IMR-90 (cell line): ENCODE results near the gene ZNF469. TPM values are rescaled to one million over a fixed set of nuclear protein-coding genes. Genes with fewer than 3 reads are reported as not detected.

Source experiments
- ATAC-seq: fragments of 200-7000 bp; cut with Tn5 transposase; 2 replicates; pipeline ENCODE4 v1.9.1; 2020; ENCODE audit warnings: low read depth, mild to moderate bottlenecking, moderate library complexity
- BruUV-seq: library from RNA; stranded (reverse); fragments of 400-500 nt; replicated peaks from 2 replicates; lab custom pipeline; 2021; lab: Mats Ljungman, UMichigan
- CTCF ChIA-PET: fragments of 300-600 bp; formaldehyde crosslinking; extraction: SDS; loops from one replicate; lab custom pipeline; 2021; ENCODE audit warnings: antibody characterized with exemption; lab: Yijun Ruan, JAX
- POLR2A ChIA-PET: fragments of 300-600 bp; sonication (Branson Sonifier 250); formaldehyde crosslinking; loops from one replicate; lab custom pipeline; 2022; ENCODE audit warnings: antibody characterized with exemption; ENCODE audit not compliant: unreplicated experiment; lab: Charles Lee
- DNase-seq: peaks from one replicate; pipeline ENCODE4 v3.0.0; 2013
- H2AFZ ChIP-seq: replicated peaks from 2 replicates; pipeline ENCODE3; 2013; ENCODE audit warnings: low read length, mild to moderate bottlenecking; ENCODE audit not compliant: poor library complexity
- H2AK5ac ChIP-seq: 2 replicates; pipeline ENCODE4 v1.6.1; 2013; ENCODE audit warnings: low read depth, low read length, inconsistent platforms
- H2AK9ac ChIP-seq: replicated peaks from 2 replicates; pipeline ENCODE3; 2013; ENCODE audit warnings: mild to moderate bottlenecking, low read depth, low read length, moderate library complexity; ENCODE audit not compliant: poor library complexity
- H2BK120ac ChIP-seq: 2 replicates; pipeline ENCODE4 v1.6.1; 2013; ENCODE audit warnings: low read depth, low read length, inconsistent platforms
- H2BK15ac ChIP-seq: 3 replicates; pipeline ENCODE4 v1.6.1; 2013; ENCODE audit warnings: low read depth, low read length, inconsistent platforms
- H2BK20ac ChIP-seq: 2 replicates; pipeline ENCODE4 v1.6.1; 2013; ENCODE audit warnings: low read depth, mild to moderate bottlenecking, inconsistent platforms, low read length, moderate library complexity
- H2BK5ac ChIP-seq: 2 replicates; pipeline ENCODE4 v1.6.1; 2013; ENCODE audit warnings: mild to moderate bottlenecking, low read depth, low read length, inconsistent platforms; ENCODE audit not compliant: poor library complexity, severe bottlenecking
- H3K14ac ChIP-seq: replicated peaks from 2 replicates; pipeline ENCODE4 v1.6.1; 2013; ENCODE audit warnings: low read depth, low read length, inconsistent platforms
- H3K18ac ChIP-seq: 2 replicates; pipeline ENCODE4 v1.6.1; 2013; ENCODE audit warnings: low read depth, low read length, control low read depth
- H3K23ac ChIP-seq: 2 replicates; pipeline ENCODE4 v1.6.1; 2013; ENCODE audit warnings: low read depth, low read length, inconsistent platforms
- H3K27ac ChIP-seq: 2 replicates; pipeline ENCODE4 v1.5.1; 2013; ENCODE audit warnings: mild to moderate bottlenecking, control low read depth, low read length; ENCODE audit not compliant: insufficient read depth
- H3K27me3 ChIP-seq: 2 replicates; pipeline ENCODE4 v1.6.1; 2013; ENCODE audit warnings: low read length; ENCODE audit not compliant: control insufficient read depth, insufficient read depth
- H3K36me3 ChIP-seq: 2 replicates; pipeline ENCODE4 v1.6.1; 2013; ENCODE audit warnings: low read length, mixed read lengths; ENCODE audit not compliant: control insufficient read depth, insufficient read depth
- H3K4ac ChIP-seq: 2 replicates; pipeline ENCODE4 v1.6.1; 2013; ENCODE audit warnings: low read depth, low read length, inconsistent platforms
- H3K4me1 ChIP-seq: 2 replicates; pipeline ENCODE4 v1.6.1; 2013; ENCODE audit warnings: low read length, mixed read lengths; ENCODE audit not compliant: control insufficient read depth, insufficient read depth
- H3K4me2 ChIP-seq: 2 replicates; pipeline ENCODE4 v1.6.1; 2013; ENCODE audit warnings: low read depth, mild to moderate bottlenecking, control low read depth, low read length, moderate library complexity
- H3K4me3 ChIP-seq: 2 replicates; pipeline ENCODE4 v1.5.1; 2013; ENCODE audit warnings: low read depth, mild to moderate bottlenecking, control low read depth, low read length, moderate library complexity; ENCODE audit not compliant: insufficient read depth
- H3K56ac ChIP-seq: 2 replicates; pipeline ENCODE4 v1.6.1; 2013; ENCODE audit warnings: low read length, inconsistent platforms; ENCODE audit not compliant: insufficient read depth; ENCODE audit errors: extremely low read depth
- H3K79me1 ChIP-seq, 2 experiments: 2 replicates each; pipeline ENCODE4 v1.6.1; 2013; ENCODE audit warnings: low read length in 2 of 2, inconsistent platforms in 1 of 2, low read depth in 1 of 2
- H3K9ac ChIP-seq: 2 replicates; pipeline ENCODE4 v1.6.1; 2013; ENCODE audit warnings: low read depth, low read length, control low read depth
- H3K9me1 ChIP-seq: 2 replicates; pipeline ENCODE4 v1.6.1; 2013; ENCODE audit warnings: low read length, inconsistent platforms; ENCODE audit not compliant: insufficient read depth
- H3K9me3 ChIP-seq: 2 replicates; pipeline ENCODE4 v1.6.1; 2013; ENCODE audit warnings: low read length; ENCODE audit not compliant: control insufficient read depth, insufficient read depth
- H4K20me1 ChIP-seq: 2 replicates; pipeline ENCODE4 v1.6.1; 2013; ENCODE audit warnings: low read length, inconsistent platforms; ENCODE audit not compliant: insufficient read depth
- H4K5ac ChIP-seq: 2 replicates; pipeline ENCODE4 v1.6.1; 2013; ENCODE audit warnings: mild to moderate bottlenecking, low read depth, low read length, control low read depth
- H4K8ac ChIP-seq, 2 experiments: 2 replicates each; pipeline ENCODE4 v1.6.1; 2013; ENCODE audit warnings: low read depth in 2 of 2, low read length in 2 of 2, control low read depth in 1 of 2, inconsistent platforms in 1 of 2
- H4K91ac ChIP-seq: 2 replicates; pipeline ENCODE4 v1.6.1; 2013; ENCODE audit warnings: low read depth, low read length, inconsistent platforms; ENCODE audit not compliant: insufficient read depth
- BHLHE40 ChIP-seq: fragments of 150-350 bp; IDR thresholded peaks from 2 replicates; pipeline ENCODE4 v1.6.1; 2016; ENCODE audit warnings: mild to moderate bottlenecking, low read depth, low read length
- CEBPB ChIP-seq: IDR thresholded peaks from 2 replicates; pipeline ENCODE4 v1.6.1; 2012; ENCODE audit warnings: low read depth, low read length, improper control_type of control experiment
- CHD1 ChIP-seq: IDR thresholded peaks from 2 replicates; pipeline ENCODE4 v1.6.1; 2012; ENCODE audit warnings: low read depth, low read length, improper control_type of control experiment
- CTCF ChIP-seq: conservative IDR thresholded peaks from 2 replicates; pipeline ENCODE4 v1.5.1; 2012; ENCODE audit warnings: mild to moderate bottlenecking, low read depth, low read length, improper control_type of control experiment
- ELK1 ChIP-seq: fragments of 150-350 bp; IDR thresholded peaks from 2 replicates; pipeline ENCODE4 v1.6.1; 2016; ENCODE audit warnings: low read depth, mild to moderate bottlenecking, low read length, moderate library complexity, borderline replicate concordance
- FOS ChIP-seq: fragments of 150-350 bp; IDR thresholded peaks from 2 replicates; pipeline ENCODE4 v1.6.1; 2016; ENCODE audit warnings: low read depth, low read length
- MAFK ChIP-seq: IDR thresholded peaks from 2 replicates; pipeline ENCODE4 v1.6.1; 2012; ENCODE audit warnings: low read depth, low read length, improper control_type of control experiment
- MAZ ChIP-seq: IDR thresholded peaks from 2 replicates; pipeline ENCODE4 v1.6.1; 2012; ENCODE audit warnings: low read depth, mild to moderate bottlenecking, low read length, improper control_type of control experiment, moderate library complexity, borderline replicate concordance
- MXI1 ChIP-seq: IDR thresholded peaks from 2 replicates; pipeline ENCODE4 v1.6.1; 2012; ENCODE audit warnings: low read depth, mild to moderate bottlenecking, low read length, moderate library complexity, borderline replicate concordance
- NFE2L2 ChIP-seq: fragments of 150-350 bp; IDR thresholded peaks from 2 replicates; pipeline ENCODE4 v1.6.1; 2016; ENCODE audit warnings: low read depth, mild to moderate bottlenecking, low read length
- POLR2A ChIP-seq: IDR thresholded peaks from 2 replicates; pipeline ENCODE4 v1.6.1; 2012; ENCODE audit warnings: mild to moderate bottlenecking, low read depth, low read length
- RAD21 ChIP-seq: IDR thresholded peaks from 2 replicates; pipeline ENCODE4 v1.6.1; 2012; ENCODE audit warnings: low read length, improper control_type of control experiment
- RCOR1 ChIP-seq: IDR thresholded peaks from 2 replicates; pipeline ENCODE4 v1.6.1; 2012; ENCODE audit warnings: mild to moderate bottlenecking, low read length, improper control_type of control experiment; ENCODE audit not compliant: insufficient replicate concordance
- RFX5 ChIP-seq: IDR thresholded peaks from 2 replicates; pipeline ENCODE4 v1.8.0; 2012; ENCODE audit warnings: low read depth, mild to moderate bottlenecking, low read length, moderate library complexity
- SMC3 ChIP-seq: fragments of 150-350 bp; IDR thresholded peaks from 2 replicates; pipeline ENCODE4 v1.6.1; 2016; ENCODE audit warnings: low read depth, mild to moderate bottlenecking, antibody characterized with exemption, low read length, moderate library complexity
- USF2 ChIP-seq: fragments of 150-350 bp; IDR thresholded peaks from 2 replicates; pipeline ENCODE4 v1.6.1; 2017; ENCODE audit warnings: mild to moderate bottlenecking, antibody characterized with exemption, low read length, low read depth
- WGBS, 2 experiments: methylation state at CpG; one replicate each; pipeline versions ENCODE4 v1.1.5 to v1.1.7; 2013; ENCODE audit warnings: missing lambda C conversion rate in 2 of 2; ENCODE audit not compliant: insufficient read length in 1 of 2; ENCODE audit errors: extremely low coverage in 2 of 2; 5-methylcytosine and 5-hydroxymethylcytosine counted together
- dilution Hi-C: fragments of 300-500 bp; cut with HindIII; formaldehyde crosslinking; loops from one replicate; pipeline ENCODE4 v1.14.3; 2018; ENCODE audit warnings: low sequenced_read_pairs; ENCODE audit not compliant: unreplicated experiment
- in situ Hi-C: fragments of 300-500 bp; cut with MboI; formaldehyde crosslinking; loops from 3 replicates; pipeline ENCODE4 v1.14.3; 2019; ENCODE audit warnings: low sequenced_read_pairs, inconsistent platforms, mixed read lengths
- intact Hi-C: fragments of 100-400 bp; cut with micrococcal nuclease; formaldehyde crosslinking; loops from 2 replicates; pipeline ENCODE4 v1.10.0; 2022
- polyA plus RNA-seq, 3 experiments: library from polyadenylated mRNA; depleted of rRNA; stranded (reverse); fragments of >200 nt; gene quantifications; 2 replicates each; pipeline ENCODE4 v1.2.3, GENCODE V29; 2012; ENCODE audit warnings: low replicate concordance in 1 of 3
- total RNA-seq: library from RNA; depleted of rRNA; stranded (reverse); fragments of >200 nt; gene quantifications from 2 replicates; pipeline ENCODE4 v1.2.3, GENCODE V29; 2012

ZNF469 gene
- total and polyA plus RNA-seq, 2 of the 4 experiments (the other 2 are of a cell fraction): 1.1 to 13.3 TPM

GRCh38 chr16:88413231-88413630 lies 30.5 kb downstream of the ZNF469 start:
- H2BK5ac ChIP-seq: no peak overlapping the region
- no peak overlapping the region for H2BK120ac ChIP-seq
- no peak overlapping the region for H2BK15ac ChIP-seq
- H3K14ac ChIP-seq: no peak overlapping the region
- H3K27me3 ChIP-seq: no peaks in the 10 kb centered on the region
- H3K4ac ChIP-seq: no peak overlapping the region
- no peaks in the 10 kb centered on the region for H3K9me3 ChIP-seq
- no peak overlapping the region for H4K91ac ChIP-seq
- ATAC-seq (no peak), DNase-seq (no peak)
- H3K36me3 ChIP-seq: peaks cover 64% of the 10 kb centered on the region
- no peak overlapping the region for H2AK9ac ChIP-seq
- no peak overlapping the region for H3K23ac ChIP-seq
- H3K4me3 ChIP-seq: no peak overlapping the region
- no peak overlapping the region for H2AK5ac ChIP-seq
- peak overlapping the region; percentile 56 for H2AFZ ChIP-seq
- in situ Hi-C loops: no loop called here
- peaks cover 100% of the 10 kb centered on the region for H4K20me1 ChIP-seq
- H3K56ac ChIP-seq: no peak overlapping the region
- H2BK20ac ChIP-seq: no peak overlapping the region
- intact Hi-C loops: no loop called here
- H3K4me1 ChIP-seq: peaks cover 8% of the 10 kb centered on the region; the same call in 1 of the 2 replicates
- ChIA-PET CTCF (no interaction called here), POLR2A (no interaction called here)
- WGBS, 2 experiments: no CpG with 5 or more reads among the region's 12 CpGs
- dilution Hi-C loops: no loop called here
- no peak overlapping the region for H4K8ac ChIP-seq
- no peak overlapping the region for H3K4me2 ChIP-seq
- BruUV-seq: no TSS peak
- H3K9me1 ChIP-seq: peaks cover 15% of the 10 kb centered on the region
- H3K18ac ChIP-seq: no peak overlapping the region
- no peak overlapping the region for H4K5ac ChIP-seq
- no peak overlapping the region for H3K27ac ChIP-seq
- no peak overlapping the region for H3K9ac ChIP-seq
- TF ChIP-seq RCOR1 (no peak), MXI1 (no peak), MAZ (no peak), RFX5 (no peak), FOS (no peak), SMC3 (no peak), MAFK (no peak), RAD21 (no peak), CEBPB (no peak), CHD1 (no peak), CTCF (no peak), BHLHE40 (no peak), USF2 (no peak), NFE2L2 (no peak), POLR2A (no peak), ELK1 (no peak)
- H3K79me1 ChIP-seq: peaks cover 9 to 94% of the 10 kb centered on the region in 2 experiments; a peak in 3 of 4 replicates
